HG03064 (cell line): ENCODE results near the gene GPRIN3.
"Not testable (repeated sequence)": the region's sequence is repeated elsewhere in the genome, so short reads cannot be mapped to it uniquely, and the experiment has no call there.

Source experiments
- ATAC-seq: cut with Tn5 transposase; IDR thresholded peaks from one replicate; pipeline ENCODE4 v1.9.1; 2021; ENCODE audit warnings: low read depth; ENCODE audit not compliant: unreplicated experiment

Gene GPRIN3

DNA sequence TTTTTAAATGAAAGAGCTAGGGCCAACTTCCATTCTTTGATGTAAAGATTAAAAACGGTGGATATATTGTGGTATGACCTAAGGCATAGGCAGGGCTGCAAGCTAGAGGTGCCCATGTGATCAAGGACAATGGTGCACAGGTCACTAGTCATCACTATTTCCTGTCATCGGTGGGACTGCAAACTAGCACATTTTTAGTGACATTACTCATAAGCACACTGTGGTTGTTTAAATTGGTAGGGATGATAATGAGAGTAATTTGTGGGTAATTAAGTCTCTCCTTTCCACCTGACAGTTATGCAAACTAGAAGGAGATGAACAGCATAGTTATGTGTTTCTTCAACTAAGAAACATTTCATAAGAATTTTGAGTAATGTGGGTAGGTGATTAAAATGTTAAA, 85.4 kb downstream of the GPRIN3 start:
- no peak for ATAC-seq

DNA sequence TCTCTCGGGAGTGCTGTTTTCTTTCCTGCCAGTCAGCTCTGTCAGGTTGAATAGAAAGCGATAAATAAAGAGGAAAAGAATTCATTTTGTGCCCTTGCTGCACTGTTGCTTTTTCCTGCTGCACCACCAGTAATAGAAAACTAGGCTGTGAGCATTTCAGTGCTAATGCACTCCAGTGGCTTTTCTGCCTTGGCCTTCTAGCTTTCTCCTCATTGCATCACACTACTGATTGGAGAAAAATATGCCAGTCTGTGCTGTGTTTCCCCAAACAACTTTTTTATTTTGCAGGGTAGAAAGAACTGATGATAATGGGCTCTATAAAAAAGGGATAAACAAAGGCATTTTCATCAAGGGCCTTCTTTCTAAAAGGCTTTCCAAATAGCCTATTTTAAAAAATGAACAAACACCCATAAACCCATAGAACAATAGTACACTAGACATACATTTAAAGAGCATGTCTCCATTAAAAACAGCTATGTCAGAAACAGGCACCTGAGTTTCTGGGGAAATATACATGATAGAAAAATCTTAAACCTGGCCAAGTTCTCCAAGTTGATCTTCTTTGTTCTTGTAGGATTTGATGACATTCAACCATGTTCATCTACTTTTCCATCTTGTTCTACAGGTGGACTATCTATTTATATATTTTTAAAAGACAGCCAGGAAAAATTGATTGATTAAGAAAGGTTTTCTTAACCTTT, 86.3 kb downstream of the GPRIN3 start:
- ATAC-seq = no peak

DNA sequence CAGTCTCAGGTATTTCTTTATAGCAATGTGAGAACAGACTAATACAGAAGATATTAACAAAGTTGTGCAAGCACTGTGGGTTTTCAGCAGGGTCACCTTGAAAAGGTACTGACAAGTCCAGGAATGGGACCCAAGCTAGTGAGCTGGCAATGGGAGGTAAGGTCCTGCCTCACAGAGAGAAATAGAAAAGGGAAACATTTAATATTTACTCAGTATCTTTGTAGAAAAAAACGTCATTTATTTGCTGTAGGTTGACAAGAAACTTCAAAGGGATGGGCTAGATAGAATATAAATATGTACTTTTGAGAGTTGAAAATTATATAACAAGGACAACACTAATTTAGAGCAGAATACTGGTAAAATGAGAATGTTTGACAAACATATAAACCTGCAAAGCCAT, 89.0 kb downstream of the GPRIN3 start:
- no peak for ATAC-seq

DNA sequence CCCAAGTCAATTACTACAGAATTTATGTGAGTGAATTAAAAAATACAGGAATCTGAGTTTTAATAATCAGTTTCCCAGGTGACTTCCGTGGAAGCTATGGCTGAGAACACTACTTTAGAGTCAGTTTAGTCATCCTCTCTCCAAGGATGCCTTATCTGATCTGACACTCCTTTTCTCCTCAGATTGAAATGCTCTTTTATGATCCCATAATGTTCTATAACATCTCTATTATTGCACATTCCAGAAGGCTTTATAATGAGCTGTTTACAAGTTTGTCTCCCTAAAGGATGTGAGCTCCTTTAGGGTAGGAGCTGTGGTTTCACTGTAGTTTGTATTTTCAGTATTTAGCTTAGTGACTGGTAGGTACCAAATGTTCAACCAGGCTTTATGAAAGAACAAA, 90.0 kb downstream of the GPRIN3 start:
- ATAC-seq = no peak

DNA sequence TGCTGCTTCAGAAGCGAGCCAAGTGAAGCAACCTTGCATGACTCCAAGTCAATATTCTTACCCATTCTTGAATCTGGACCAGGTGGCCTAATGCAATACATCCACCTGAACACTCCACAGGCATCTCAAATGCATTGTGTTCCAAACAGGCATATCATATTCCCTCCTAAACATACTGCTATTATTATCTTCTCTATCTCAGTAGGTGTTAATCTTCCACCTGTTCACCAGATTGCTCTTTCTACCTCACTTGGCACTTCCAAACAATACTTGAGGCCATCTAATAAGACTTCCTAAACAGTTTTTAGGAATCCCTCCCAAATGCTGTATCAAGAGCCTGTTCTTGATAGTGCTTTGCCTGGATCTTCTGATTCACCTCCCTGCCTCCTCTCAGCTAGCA, 90.7 kb downstream of the GPRIN3 start:
- no peak for ATAC-seq

DNA sequence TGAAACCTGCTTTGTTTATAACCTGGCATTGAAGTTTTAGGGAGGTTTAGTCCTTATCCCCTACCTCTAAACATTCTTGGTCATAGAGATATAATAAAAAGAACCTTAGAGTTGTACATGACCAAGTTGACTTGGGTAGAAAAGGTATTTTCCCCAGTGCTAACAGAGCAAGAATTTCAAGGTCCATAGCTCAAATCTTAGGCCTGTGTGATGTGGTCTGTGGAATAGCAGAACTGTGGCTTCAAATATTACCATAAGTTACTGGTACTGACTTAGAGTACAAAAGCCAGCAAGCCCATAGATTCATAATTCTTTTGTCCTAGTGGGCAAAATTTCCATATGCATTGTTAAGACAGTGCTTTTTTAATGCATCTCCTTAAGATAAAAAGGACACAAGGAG, 91.2 kb downstream of the GPRIN3 start:
- ATAC-seq = no peak

DNA sequence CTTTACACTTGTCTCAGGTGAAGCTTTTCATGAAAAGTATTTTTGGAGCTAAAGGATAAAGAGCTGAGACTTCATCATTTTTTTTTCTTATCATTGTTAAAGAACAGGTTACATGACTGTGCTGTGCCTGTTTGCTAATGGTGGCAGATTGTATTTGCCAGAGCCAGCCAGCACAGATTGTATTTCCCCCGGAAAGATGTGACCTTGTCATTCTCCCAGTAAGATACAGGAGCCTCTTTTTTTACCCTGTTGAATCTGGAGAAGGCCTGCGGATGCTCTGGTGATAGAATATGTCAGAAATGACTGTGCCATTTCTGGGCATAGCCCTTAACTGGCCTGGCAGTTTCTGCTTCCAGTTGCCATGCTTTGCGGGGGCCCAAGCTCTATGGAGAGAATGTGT, 91.9 kb downstream of the GPRIN3 start:
- no peak for ATAC-seq

DNA sequence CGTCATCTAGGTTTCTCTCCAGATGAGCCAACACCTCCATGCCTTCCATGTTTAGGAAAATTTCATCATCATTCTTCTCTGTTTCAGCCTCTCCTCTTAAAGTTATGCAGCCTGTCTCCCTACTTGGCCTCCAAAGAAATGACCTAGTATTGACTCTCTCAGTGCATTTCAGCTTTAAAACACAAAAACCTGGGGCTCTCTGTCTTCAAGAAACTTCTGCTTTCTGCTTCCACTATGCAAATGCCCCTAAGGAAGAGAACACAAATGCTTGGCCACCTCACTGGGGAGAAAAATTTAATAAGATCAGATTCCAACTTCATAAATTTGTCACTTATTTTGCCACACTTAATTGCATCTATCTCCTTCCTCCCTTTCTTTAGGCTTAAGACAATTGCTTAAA, 93.3 kb downstream of the GPRIN3 start:
- no peak for ATAC-seq

DNA sequence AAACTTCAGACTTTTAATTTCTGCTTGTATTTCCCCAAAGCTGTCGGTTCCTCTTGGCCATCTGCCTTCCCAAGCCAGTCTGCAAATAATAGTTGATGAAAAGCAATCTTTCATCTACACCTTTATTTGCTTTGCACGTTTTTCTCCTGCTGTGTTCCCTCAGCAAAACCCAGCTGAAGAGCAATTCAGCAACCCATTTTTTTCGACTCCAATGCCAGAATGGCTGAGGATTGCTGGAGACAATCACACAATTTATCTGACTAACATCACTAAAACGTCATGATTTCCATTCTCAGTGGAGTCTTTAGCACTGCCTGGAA, 94.3 kb downstream of the GPRIN3 start:
- no peak for ATAC-seq

DNA sequence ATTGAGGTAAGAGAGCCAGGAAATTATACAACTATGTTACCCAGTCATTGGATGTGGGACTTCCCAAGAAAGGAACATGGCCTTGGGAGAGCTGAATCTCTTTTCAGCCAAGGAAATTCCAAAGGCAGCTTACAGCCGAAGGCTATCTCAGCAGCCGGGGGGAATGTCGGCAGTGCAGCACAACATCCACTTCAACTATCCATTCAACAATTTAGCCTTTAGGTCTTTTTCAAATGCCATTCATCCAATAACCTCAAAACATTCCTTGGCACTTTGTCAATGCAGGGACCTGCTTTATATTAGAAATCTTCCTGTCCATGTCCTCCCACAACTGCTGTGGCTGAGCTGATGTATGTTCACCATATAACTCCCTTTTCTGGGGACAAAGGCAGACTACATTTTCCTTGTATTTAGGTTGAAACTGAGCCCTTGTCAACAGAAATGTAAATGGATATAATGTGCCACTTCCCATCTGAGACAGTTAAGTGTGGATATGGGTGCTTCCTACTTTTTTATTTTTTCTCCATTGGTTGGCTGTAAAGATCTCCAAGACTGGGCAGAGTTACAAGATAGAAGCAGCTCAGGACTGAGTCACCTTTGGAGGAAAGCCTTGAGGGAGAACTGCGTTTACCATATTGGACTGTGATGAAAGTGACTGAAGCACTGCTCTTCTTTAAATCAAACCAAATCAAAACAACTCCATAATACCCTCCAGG, 94.8 kb downstream of the GPRIN3 start:
- no peak for ATAC-seq

DNA sequence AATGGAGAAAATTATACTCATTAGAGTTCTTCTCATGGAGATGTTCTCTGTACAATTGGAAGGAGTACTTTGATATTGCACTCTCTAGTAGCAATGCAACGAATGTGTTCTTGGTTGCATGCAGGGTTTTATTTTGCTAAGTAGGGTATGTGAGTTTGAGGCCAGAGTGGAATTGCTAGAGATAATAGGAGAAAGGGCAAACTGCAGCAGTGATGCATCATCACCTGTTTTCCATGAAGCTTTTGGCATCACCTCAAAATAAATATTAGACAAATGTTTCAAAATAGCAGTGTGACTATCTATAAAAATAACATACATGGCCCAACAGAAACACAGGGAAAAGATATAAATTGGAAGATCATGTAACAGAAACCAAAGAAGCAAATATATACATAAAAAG, 103.0 kb downstream of the GPRIN3 start:
- ATAC-seq = no peak

DNA sequence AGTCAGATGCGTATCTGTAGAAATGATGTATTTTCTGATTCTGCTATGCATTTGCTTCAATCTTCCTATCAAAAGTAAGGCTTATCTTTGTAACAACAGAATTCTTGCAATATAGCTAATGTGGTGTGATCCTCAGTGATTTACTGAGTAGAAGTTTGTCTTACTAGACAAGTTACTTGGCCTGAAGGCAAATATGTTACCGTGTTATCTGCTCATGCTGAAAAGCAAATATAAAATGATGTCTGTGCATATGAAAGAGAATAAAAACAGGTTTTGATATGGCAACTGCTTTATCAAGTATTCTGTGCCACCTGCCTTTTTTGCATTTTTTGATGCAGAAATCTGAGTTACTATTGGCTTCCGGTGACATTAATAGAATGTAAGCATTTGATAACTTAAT, 103.7 kb downstream of the GPRIN3 start:
- no peak for ATAC-seq

DNA sequence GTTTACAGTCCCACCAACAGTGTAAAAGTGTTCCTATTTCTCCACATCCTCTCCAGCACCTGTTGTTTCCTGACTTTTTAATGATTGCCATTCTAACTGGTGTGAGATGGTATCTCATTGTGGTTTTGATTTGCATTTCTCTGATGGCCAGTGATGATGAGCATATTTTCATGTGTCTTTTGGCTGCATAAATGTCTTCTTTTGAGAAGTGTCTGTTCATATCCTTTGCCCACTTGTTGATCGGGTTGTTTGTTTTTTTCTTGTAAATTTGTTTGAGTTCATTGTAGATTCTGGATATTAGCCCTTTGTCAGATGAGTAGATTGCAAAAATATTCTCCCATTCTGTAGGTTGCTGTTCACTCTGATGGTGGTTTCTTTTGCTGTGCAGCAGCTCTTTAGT, 108.2 kb downstream of the GPRIN3 start:
- ATAC-seq = not testable (repeated sequence)

DNA sequence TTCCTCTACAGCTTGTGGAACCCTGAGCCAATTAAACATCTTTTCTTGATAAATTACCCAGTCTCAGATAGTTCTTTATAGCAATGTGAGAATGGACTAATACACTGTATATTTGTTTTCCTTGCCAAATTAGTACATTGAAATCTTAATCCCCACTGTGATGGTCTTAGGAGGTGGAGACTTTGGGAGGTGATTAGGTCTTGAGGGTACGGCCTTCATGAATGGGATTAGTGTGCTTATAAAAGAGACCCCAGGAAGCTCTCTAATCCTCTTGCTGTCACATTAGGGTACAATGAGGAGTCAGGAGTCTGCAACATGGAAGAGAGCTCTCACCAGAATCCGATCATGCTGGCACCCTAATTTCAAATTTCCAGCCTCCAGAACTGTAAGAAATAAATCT, 109.7 kb downstream of the GPRIN3 start:
- no peak for ATAC-seq

DNA sequence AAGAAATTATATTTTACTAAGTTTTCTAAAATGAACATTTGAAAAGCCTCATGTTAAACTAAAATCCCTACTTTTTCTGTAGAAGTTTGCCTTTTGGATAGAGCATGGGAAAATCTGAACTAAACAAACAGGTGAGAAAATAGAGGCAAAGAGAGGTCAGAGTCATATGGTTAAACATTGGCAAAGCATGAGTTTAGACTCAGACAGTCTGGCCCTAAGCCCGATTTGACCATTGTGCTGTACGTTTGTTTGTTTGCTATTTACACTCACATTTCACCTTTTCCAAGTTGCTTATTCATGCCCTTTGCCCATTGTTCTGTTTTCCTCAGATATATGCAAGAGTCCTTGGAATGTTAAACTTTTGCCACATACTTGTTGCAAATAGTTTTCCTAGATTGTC, 110.9 kb downstream of the GPRIN3 start:
- ATAC-seq = no peak

DNA sequence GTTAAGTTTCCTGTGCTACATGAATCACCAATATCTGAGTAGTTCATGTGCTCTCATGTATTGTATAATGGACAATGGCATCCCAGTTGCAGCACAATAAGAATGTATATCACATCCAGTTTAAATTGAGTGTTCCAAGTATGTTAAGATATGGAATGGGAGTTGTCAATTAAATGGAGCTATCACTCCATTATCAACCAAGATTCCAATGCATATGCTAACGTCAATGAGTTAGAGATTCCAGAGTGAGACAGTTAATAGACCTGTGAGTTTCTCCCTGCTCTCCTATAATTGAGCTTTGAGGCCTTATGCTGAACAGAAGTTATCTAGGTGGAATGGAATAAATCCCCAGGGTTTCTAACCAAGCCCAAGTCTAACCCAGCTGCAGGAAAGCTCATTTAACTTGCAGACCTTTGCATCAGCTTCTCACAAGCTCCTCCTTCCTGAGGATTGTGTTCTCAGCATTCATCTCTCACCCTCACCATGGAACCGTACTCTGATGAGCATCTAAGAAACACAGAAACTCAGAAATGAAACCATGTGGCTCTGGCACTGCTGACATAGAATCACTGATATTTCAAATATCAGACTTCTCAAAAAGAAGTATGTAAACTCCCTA, 111.4 kb downstream of the GPRIN3 start:
- ATAC-seq = no peak

DNA sequence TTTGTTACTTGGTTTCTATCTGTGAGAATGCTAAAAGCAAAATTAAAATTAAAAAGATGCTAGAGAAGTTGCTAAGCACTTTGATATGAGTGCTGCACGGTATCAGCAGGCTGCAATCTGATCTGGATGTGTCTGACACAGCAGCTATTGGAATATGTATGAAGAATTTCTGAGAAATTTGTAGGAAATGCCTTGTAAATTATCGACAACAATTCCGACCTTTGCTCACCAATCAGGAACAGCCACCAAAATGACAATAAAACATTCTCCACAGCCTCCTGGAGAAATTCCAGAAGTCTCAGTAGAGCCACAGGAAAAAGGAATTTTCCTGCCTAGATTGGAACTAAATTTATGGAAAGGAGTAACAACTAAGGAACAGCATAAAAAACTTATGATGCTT, 113.8 kb downstream of the GPRIN3 start:
- ATAC-seq = no peak
